Measurements from ENCODE around the gene ERCC6.

ERCC6 gene

GRCh38 chr10:49508654-49509053 is 30.3 kb downstream of the ERCC6 start:
- no peak for DNase-seq

DNA sequence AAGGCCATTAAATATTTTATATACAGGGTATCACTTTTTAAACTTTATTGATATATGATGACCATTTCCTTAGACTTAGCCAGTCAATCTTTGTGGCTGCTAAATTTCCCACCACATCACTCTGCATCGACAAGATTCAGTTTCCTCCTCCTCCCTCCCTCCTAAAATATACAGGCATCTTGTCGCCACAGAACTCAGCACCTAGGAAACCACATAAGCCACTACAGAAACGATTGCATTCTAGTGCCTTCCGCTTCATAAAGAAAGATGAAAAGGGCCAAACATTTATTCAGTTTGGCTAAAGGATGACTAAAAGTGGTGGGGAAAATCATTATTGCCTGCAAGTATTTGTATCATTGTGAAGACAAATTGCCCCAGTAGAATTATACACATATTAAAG is 30.7 kb downstream of the ERCC6 start:
- DNase-seq, result no peak

DNA sequence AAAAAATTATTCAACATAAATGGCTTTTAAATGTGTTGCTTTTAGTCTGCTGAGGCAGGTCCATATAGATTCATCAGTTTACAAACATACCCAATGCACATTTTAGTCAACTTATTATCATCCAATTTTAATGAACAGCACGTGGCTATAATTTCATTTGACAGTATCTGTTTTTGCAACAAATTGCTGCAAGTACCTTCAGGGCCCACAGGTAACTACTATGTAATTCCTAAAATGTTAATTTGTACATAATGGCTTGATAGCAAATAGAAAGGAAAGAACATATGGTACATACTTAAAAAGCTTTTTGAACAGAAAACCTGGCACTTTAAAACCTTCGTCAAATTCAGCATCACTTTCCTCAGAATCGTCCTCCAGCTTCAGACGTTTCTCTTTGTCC is 33.3 kb downstream of the ERCC6 start:
- DNase-seq, result no peak

DNA sequence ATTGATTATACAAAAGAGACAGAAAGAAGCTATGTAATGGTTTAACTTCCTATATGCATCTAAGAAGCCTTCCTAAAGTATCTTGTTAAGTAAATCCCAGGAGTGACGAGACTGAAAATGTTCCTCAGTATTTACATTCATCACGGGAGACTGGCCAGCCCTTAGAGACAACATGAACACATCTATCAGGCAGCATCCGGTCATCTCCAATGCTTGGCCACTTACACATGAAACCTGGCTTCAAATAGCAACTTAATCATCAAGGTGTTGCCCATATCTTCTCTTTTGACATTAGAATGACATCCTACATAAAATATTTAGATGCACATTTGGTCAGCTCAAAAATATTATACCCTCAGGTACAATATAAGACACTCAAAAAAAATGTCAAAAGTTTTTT is 33.8 kb downstream of the ERCC6 start:
- DNase-seq, result no peak

DNA sequence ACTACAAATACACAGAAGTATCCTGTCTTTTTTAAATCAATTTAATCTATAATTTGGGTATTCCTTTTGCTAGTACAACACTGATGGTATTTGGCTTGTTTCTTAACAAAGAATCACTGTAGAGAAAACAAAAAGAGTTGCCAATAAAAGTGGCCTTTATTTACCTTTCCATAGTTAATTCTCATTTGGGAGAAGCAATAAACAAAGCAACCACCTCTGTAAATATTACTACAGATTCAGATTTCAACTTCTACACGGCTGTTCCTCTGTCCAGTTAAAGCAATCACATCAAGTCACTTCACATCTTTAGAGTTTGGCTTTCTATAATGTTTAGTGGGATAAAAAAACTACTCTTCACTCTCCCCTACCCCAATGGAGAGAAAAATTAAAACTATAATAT is 34.4 kb downstream of the ERCC6 start:
- no peak for DNase-seq

DNA sequence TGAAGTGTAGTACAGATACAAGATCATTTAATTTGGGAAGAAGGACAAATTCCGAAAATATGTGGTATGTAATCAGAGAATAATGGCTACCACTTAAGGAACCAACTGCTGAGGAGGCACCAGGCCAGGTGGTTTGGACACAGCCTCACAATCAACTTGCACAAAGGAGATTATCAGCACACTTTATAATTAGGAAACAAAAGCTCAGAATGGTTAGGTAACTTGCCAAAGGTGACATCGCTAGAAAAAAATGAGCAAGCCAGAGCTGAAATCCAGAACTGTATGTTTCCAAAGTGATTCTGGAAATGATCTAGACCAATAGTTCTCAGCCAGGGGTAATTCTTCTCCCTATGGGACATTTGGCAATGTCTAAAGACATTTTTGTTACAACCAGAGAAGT is 36.6 kb downstream of the ERCC6 start:
- DNase-seq, result no peak

- DNase-seq, result no peak
Observed at GRCh38 chr10:49500412-49500811, 38.5 kb downstream of the ERCC6 start.

DNA sequence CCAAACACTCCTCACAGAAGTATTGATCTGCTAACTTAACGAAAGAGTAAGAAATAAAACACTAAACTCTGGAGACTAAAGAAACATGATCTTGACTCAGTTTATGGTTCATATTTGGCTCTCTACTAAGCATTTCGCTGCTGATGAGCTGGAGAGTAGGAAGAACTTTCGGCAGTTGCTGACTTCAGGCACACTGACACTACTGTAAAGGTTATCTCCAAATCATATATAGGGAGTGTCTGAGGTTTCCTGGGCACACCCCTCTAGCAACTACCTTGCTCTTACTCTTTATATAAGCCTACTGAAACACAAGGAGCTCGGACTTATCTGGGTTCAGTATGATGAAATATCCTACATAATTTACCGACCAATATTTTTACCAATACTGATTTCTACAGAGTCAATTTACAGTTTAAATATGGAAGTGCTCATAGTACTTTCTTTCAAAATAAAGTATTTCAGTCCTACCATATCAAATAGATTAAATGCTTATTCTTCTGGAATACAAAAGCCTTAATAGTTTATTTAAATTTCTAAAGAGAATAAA is 39.5 kb downstream of the ERCC6 start:
- no peak for DNase-seq

- no peak for DNase-seq
Observed at GRCh38 chr10:49498425-49498824, 40.5 kb downstream of the ERCC6 start.

DNA sequence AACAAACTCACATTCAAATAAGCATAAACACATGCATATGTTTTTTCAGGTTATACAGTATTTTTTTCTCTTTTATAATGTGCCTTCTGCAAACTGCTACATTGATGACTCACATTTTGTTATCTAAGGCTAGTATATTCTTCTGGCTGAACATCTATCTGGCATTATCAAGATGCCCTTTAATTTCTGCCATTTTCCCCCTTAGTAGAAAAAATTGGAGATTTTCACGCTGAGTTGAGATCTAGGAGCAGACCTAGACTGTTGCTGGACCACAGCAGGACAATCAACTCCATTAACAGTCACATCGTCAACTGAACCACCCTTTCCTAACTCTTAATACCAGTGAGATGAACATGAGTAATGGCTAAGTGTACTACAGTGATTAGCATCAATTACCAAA is 41.6 kb downstream of the ERCC6 start:
- no peak for DNase-seq

- DNase-seq, result no peak
Observed at GRCh38 chr10:49488056-49488717, 50.7 kb downstream of the ERCC6 start.

DNA sequence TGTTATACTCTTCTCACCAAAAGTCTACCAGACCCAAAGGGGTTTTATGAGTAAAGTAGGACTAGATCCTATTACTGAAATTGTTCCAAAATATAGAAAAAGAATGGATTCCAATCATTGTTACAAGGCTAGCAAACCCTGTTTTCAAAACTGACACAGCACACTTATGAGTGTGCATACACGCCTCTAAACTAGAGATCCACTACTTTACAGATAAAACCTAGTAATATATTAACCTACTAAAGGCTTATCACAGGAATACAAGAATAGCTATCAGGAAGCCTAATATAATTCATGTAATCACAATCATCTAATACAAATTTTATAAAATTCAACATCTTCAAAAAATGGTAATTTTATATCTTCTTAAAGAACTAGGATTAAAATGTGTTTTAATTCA is 52.2 kb downstream of the ERCC6 start:
- no peak for DNase-seq

GRCh38 chr10:49486009-49486408 is 52.9 kb downstream of the ERCC6 start:
- no peak for DNase-seq

DNA sequence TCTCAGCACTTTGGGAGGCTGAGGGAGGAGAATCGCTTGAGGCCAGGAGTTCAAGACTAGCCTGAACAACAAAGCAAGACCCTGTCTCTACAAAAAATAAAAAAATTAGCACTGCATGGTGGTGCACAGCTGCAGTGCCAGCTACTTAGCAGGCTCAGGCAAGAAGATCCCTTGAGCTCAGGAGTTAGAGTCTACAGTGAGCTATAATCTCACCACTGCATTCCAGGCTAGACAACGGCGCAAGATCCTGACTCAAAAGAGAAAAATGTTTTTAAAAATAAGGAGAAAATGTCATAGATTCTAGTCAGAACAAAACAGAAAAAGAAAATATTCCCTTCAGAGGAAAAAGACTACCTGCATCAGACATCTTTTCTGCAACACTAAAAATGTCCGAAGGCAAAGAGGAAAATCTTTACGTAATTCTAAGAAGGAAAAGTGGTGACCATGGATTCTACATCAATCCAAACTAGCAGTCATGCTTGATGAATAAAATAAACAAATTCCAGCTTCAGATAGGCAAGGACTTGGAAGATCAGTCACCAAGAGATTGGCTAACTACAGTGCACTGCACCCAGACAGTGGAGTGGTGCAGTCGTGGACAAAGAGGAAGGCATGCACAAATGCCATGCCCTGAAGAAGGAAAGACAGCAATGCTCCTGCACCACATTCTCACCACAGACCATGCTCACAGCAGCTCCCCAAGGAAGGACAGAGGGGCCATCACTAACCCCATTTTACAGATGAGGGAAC is 54.3 kb downstream of the ERCC6 start:
- no peak for DNase-seq

DNA sequence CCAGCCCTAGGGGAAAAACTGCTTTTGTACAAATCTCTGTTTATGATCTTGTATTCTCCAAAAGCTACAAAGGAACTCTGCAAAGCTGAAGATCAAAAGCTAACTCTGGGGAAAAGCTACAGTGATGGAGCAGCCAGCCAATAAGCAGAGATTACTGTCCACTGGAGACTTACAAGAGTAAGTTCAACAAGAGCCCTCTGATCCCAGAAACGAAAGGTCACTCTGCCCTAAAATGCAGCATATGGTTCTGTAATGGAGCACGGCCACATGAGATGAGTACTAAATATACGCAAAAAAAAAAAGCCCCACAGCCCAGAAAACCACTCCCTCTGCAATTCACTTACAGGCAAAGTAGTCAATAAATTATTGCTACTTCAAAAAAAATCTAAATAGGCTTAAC is 60.1 kb downstream of the ERCC6 start:
- no peak for DNase-seq

DNA sequence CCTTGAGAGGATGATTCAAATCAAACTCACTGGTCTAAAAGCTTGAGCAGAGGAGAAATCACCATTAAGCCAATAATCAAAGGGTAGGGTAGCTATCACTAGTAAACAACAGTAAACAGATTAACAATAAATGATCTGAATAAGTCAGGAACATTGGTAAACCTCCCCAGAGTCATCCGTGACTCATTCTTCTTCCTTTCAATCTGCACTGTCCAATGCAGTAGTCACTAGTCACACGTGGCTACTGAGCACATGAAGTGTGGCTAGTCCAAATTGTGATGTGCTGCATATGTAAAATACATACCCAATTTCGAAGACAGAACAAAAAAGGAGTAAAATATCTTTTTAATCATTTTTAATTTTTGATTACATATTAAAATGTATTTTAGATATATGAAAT is 64.0 kb downstream of the ERCC6 start:
- no peak for DNase-seq

GRCh38 chr10:49471532-49471931 is 67.4 kb downstream of the ERCC6 start:
- no peak for DNase-seq

GRCh38 chr10:49465736-49466135 is 73.2 kb downstream of the ERCC6 start:
- DNase-seq, result no peak

Data from midbrain (tissue), 1 donor.